Nucleus accumbens (tissue), 56 donors: Measurements from ENCODE around the gene XXYLT1.

ENCODE experiments used
- DNase-seq, 56 donors: peaks; one replicate each; lab custom pipeline; 2025; lab: John Stamatoyannopoulos, UW

XXYLT1 gene

DNA sequence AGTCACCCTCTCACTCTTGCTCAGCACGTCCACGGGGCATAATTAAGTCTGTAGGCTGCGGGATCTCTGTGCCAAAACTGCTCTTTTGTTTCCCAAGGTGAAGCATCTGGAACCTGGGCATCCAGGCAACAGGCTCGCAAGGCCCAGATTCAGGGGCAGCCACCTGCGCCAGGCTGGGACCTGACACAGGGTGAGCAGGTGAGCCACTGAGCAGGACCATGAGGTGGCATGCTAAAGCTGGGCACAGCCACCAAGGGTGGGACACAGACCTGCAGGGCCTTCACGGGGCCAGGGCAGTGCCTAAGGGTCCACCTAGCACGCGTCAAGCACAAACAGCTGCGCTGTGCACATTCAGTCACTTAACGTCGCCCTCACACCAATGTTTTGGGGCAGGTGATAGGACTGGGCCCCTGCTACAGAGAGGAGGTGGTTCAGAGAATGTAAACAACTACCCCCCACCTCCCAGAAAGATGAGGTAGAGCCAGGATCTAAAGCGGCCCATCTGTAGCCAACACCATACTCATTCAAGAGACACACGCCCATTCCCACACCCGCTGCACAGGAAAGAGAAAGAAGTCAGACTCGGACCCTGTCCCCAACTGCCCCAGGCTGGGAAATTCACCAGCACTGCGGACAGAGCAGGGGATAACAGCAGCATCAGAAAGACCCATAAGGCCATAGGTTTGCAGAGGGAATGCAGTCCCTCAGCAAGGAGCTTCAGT, 16.3 kb downstream of the XXYLT1 start:
- DNase-seq, result no peak

DNA sequence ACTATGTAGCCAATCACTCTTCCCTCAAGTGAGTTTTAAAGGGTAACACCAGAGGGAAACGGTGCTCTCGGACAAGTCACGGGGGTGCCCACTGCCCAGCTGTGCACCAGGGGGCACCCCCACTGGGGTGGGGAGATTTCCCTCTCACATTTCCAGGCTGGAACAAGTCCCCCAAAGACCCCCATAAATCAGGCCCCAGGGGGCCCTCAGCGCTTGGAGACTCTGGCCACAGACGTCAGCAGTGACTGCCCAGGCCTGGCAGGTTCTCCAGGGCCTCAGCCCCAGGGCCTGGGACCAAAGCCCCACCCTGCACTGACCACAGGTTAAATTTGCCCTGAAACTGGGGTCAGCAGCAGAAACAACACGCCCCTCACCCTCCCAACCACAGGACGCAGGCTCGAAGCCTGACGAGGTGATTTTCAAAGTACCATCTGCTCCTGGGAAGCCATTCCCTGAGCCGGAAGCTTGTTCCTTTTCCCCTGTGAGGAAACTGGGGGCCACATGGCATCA, 17.0 kb downstream of the XXYLT1 start:
- DNase-seq, result no peak

DNA sequence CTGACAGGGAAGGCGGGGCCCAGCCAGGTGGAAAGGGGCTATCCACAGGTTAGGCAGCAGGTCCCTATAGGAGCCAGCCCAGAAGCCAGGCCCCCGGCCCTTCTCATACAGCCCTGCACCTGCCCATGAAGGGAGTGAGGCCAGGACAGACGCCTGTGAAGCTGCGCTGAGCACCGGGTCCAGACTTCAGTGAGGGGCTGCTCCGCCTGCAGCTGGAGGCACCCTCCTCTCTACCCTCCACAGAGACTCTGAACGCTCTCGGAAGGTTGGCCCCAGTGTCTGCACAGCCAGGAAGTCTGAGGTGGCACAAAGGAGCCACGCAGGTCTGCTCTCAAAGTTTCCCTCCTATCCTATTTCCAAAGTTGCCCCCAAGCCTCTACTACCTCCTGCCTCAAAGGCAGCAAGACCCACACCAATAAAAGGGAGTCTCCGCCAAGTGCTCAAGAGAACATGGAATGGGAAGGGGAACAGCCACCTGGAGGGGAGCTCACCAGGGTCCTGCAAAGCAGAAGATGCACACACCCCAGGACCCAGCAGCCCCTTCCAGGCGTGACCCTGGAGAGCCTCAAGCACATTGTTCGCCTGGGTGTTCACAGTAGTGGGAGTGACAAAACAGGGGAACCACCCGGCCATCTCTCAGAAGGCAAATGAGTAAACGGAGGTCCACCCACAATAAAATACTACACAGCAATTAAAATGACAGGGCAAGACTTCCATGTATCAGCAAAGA, 19.5 kb downstream of the XXYLT1 start:
- no peak for DNase-seq

DNA sequence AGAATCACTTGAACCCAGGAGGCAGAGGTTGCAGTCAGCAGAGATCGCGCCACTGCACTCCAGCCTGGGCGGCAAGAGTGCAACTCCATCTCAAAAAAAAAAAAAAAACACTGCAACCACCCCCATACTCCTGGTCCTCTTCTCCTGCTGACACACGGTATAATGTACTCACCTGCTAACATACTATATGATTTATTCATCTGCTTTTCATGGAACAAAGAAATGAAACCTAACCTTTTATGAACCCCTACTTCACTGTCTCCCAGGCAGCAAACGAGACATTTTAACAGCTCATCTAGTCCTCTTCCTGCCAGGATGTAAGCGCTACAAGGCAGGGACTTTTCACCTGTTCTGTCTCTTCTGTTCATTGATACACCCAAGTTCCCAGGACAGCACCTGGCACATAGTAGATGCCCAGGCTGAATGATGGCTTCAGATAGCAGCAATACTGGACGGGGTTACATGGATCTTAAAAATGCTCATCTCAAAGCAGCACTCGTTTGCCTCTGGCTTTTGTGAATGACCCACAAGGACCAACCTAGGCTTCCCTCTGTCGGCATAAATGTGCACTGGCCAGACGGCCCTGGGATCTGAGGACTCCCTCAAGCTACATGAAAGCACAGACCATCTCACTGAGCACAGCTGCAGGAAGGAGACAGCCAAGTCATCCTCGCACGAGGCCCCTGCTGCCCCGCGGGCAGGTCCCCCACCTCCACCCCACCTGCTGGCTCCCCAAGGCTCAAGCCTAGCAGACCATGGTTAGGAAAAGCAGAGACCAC, 20.3 kb downstream of the XXYLT1 start:
- DNase-seq, result no peak

DNA sequence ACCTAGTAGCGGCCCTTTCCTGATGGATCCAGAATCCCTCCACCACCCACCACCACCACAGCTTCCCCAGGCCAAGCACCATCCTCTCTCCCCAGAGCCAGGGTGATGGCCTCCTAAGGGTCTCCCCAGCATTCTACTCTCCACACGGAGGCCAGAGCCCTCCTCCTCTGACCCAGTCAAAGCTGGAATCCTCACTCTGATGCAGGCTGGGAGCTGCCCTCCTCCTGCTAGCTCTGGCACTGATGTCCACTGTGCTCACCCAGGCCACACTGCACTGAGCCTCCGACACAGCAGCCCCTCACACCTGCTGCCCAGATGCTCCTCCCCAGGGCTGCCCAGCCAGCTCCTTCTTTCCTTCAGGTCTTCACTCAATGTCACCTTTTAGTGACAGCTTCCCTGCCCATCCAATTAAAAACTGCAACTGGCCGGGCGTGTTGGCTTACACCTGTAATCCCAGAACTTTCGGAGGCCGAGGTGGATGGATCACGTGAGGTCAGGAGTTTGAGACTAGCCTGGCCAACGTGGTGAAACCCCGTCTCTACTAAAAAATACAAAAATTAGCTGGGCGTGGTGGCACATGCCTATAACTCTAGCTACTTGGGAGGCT, 21.0 kb downstream of the XXYLT1 start:
- DNase-seq, result no peak

DNA sequence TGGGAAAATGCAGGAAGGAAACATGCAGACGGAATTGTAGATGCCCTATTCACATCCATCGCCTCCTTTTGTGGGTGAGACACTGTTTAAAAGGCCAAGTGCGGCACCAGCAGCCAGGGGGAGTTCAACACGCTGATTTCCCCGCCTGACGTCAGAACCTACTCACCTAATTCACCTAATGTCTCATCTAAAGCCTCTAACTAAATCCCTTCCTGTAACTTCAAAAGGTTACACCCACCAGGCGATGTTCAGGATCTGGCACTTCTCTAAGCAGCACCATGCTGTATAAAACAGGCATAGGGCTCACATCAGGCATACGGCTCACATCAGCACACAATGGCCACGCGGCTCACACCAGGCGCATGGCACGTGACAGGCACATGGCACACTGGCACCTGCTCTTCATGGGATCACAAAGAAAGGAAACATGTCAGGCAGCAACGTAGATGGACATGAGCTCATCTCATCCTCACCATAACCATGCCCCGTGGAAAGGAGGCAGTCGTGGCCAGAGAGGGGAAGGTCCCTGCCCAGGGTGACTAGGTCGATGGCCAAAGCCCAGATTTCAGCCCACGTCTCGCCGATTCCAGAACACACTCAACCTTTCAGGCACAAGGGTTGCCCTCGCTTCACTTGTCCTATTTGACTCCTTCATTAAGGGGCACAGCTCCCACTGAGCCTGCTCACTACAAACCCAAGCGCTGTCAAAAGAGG, 21.7 kb downstream of the XXYLT1 start:
- DNase-seq, result no peak

DNA sequence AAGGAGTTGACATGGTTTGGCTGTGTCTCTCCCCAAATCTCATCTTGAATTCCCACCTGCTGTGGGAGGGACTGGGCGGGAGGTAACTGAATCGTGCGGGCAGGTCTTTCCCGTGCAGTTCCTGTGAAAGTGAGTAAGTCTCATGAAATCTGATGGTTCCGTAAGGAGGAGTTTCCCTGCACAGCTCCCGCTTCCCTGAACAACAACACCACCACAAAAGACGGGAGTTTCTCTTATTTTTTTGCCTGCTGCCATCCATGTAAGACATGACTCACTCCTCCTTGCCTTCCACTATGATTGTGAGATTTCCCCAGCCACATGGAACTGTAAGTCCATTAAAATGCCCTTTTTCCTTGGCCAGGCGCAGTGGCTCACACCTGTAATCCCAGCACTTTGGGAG, 22.7 kb downstream of the XXYLT1 start:
- no peak for DNase-seq

DNA sequence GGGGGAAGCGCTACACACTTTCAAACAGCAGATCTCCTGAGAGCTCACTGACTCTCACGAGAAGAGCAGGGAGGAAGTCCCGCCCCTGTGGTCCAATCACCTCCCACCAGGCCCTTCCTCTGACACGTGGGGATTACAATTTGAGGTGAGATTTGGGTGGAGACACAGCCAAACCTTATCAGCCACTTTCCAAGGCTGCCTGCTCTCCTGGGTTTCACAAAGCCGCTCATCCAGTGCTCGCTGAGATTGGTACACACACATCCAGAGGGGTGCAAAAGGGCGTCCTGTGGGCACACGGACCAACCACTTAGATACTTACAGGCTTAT, 23.1 kb downstream of the XXYLT1 start:
- no peak for DNase-seq

DNA sequence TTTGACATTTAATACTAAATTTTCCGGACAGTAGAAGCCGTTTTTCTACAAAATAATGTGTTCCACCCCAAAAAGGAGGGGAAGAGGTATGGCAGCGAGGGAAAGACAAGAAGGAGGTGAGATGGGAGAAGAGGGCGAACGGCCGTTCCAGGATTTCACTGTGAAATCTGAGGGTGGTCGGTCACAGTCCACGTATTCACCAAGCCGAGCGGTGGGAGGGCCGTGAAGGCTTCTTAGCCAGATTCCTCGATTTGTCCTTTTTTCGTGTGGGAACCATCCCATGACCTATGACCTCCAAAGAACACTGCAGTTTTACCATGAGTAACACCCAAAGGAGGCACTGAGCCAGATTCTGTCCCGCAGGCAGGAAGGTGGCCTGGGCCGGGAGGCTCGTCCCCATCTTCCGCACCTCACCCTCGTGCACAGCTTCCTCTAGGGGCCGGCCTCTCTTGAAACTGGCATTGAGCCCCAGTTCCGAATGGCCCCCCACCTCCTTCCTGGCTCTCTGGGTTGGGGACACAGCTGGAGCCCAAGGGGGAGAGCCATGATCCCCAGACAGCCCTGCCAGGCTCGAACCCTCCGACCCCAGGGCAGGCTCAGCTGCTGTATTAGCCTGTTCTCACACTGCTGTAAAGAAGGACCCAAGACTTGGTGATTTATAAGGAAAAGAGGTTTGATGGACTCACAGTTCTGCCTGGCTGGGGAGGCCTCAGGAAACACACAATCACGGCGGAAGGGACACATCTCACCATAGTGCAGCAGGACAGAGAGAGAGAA, 23.7 kb downstream of the XXYLT1 start:
- DNase-seq, result no peak

DNA sequence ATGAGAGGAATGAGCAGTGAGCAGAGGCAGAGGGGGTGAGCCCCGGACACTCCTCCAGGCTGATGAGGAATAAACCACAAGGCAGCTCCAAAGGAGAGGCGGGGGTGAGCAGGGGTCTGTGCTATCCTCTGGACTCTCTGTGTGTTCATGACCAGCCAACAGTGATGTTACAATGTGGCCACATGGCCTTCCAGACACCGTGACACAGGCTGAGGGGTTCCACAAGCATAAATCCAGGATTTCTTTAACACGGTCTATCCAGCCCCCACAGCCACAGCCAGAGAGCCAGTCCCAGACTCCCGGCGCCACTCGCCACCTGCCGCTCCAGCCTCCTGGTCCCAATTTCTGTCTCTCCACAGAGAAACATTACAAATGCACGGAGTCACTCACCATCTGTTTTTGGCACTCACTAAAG, 24.4 kb downstream of the XXYLT1 start:
- no peak for DNase-seq

DNA sequence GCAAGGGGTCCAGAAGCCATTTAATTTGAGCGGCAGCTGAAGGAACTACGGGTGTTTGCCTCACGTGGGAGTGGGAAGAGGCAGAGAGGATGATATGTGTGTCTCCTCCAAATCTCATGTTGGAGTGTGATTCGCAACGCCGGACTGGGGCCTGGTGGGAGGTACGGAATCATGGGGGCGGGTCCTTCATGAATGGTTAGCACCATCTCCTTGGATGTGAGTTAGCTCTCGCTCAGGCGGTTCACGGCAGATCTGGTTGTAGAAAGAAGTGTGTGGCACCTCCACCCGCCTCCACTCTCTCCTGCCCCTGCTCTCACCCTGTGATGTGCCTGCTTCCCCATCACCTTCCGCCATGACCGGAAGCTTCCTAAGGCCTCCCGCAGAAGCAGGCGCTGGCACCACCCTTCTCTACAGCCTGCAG, 25.4 kb downstream of the XXYLT1 start:
- DNase-seq, result no peak

DNA sequence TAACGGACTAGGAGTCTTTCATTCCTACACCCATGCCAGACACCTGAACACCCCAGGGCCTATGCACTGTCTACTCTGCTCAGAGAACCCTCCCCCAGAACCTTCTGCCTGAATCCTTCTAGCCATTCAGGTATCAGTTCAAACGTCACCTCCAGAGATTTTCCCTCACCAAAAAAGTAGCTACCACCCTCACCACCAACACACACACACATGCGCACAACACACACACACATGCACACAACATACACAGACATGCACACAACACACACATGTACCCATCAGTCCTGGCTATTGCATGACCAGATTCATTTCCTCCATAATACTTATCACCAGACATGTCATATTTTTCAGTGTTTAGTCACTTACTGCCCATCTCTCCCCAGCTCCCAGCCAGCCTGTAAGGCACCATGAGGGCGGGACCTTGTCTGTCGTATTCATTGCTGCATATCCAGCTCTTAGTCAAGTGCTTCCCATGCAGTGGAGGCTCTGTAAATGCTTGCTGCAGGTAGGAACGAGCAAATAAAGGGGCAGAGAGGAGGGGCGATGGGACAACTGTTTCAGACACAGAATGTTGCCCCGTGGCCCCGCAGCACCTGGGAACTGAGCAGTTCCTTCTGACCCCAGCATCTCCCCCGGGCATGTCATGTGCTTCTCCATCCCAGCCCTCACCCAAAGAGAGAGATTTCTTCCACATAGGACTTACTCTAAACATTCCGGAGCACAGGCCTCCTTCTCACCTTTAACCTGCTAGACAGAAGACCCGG, 29.2 kb downstream of the XXYLT1 start:
- no peak for DNase-seq

DNA sequence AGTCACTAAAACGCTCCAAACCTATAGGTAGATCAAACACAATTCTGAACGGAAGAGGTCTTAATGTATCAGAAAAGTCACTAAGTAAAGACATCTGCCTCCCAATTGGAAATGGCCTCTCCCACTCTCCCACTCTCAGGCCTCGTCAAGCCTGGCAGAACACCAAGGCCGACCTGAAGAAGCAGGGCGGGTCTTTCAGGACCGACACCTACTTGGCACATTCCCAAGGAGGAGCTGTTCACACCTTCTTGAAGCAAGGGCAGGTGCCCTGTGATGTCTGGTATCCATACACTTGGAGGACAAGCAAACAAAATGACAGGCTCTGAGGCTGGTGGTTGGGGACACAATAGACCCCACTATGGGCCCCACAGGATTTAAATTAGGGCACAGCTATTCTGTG, 30.0 kb downstream of the XXYLT1 start:
- no peak for DNase-seq

DNA sequence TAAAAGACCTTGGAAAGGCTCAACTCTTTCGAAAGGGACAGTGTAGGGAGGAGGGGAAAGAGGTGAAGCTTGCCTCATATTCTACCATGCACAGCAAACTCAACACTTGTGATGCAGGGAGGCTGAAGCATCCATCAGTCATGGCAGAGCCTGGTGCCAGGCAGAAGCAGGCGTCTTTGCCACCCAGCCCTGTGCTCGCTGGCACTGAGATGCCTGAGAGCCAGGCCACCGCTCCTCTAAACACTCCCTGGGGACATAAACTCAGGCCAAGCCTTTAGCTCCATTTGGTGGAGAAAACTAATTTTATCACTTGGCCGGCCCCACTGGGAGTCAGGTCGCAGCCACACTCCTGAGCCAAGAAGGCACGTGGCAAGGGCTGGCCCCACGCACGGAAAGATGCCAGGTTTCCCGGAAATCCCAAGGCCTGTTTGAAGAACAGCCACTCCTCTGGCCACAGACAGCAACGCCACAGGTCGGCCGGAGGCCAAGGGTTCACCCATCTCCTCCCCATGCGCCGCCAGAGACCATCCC, 30.7 kb downstream of the XXYLT1 start:
- DNase-seq, result no peak

DNA sequence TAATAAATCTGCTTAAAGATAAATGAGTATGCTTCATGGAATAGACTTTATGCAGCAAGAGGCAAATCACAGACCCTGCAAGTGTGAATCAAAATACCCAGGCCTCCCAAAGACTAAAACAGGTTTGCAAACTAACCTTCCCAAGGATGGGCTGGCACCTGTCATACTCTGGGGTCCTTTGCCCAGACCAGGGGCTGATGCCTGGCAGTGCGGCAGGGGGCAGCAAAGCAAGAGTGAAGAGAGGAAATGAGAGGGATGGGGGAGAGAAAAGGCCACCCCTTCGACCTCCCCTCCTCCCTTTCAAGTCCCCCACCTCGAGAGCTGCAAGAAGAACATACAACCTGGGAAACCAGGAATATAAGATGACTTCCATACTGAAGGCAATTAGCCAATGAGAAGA, 31.8 kb downstream of the XXYLT1 start:
- no peak for DNase-seq

DNA sequence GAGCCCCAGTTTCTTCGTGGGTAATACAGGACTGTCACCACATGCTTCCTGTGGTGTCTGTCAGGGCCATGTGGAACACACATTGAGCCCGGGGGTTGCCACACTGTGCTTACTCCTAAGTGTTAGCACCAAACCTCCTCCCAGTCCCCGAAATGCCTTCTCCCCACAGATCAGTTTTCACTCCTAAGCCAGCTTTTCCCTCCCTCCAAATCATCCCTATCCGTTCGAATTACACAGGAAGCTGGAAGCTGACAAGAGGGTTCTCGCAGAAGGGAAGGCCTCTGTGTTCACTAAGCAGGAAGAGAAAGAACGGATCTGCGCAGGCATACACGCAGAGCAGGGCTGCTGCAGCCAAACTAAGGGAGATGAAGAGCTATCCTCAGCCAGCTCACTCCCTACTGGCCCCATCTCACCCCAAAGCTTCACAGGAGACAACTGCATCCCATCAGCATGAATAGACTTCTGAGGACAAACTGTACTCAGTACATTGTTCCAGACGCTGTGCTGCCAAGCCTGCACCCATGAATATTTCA, 32.3 kb downstream of the XXYLT1 start:
- no peak for DNase-seq

DNA sequence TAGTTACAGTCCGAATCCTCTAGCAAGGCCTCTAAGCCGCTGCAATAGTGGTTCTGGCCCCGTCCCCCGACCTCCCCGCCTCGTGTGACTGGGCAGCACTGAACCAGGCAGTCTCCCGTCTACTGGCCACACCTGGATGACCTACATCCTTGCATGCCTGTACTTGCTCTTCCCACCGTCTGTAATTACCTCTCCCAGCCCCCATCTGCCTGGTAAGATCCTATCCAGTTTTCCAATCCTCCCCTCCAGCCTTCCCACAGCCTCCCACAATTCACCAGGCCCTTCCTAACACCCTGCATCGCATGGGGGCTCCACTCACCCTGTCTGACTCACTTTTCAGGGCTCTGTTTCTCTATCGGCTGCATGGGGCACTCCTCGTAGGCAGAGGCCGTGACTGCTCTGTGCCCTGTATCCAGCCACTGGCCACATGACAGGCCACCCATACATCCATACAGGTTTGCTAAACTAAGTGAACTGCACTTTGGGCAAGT, 32.8 kb downstream of the XXYLT1 start:
- no peak for DNase-seq
